GM19395 (cell line): Measurements from ENCODE around the gene ARMC12.

Experiments used
- ATAC-seq: cut with Tn5 transposase; IDR thresholded peaks from one replicate; pipeline ENCODE4 v1.9.1; 2021; ENCODE audit warnings: mild to moderate bottlenecking, moderate library complexity; ENCODE audit not compliant: unreplicated experiment

ARMC12 gene

DNA sequence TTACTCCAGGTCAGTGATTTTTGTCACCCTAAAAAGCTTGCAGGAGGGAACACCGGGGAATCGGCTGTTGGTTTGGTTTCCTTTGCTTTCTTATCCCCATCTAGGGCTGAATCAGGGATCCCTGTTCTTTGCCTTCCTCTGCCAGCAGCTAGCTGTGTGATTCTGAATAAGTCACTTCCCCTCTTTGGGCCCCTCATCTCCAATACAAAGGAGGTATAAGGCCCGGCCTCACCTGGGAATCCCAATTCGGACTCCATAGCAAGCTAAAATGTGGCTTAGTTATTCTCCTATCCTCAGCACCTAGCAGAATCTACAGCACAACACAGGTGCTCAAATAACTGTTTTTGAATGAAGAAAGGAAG, 18.5 kb upstream of the ARMC12 start:
- ATAC-seq = no peak

DNA sequence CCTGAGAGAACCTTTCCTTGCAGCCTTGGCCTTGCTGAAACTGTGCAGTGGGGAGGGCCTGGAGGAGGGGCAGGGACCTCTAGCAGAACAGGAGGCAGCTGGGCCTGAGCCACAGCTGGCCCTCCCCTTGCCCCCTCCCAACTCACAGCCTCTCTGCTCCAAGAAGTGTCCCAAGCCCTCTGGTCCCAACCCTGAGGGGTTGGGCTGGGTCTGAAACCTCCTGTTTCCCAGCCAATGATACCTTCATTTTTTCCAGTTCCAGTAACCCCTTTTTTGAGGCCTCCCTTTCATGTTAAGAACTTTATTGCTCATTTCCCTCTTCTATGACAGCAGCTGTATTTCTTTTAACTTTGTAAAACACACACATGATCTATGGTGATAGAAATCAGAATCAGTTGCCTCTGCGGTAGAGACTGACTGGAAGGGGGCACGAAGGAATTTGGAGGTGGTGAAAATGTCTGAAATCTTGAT, 17.9 kb upstream of the ARMC12 start:
- ATAC-seq = peak; percentile 32

- ATAC-seq = peak; percentile 36
Observed at GRCh38 chr6:35719404-35719829, 17.4 kb upstream of the ARMC12 start.

DNA sequence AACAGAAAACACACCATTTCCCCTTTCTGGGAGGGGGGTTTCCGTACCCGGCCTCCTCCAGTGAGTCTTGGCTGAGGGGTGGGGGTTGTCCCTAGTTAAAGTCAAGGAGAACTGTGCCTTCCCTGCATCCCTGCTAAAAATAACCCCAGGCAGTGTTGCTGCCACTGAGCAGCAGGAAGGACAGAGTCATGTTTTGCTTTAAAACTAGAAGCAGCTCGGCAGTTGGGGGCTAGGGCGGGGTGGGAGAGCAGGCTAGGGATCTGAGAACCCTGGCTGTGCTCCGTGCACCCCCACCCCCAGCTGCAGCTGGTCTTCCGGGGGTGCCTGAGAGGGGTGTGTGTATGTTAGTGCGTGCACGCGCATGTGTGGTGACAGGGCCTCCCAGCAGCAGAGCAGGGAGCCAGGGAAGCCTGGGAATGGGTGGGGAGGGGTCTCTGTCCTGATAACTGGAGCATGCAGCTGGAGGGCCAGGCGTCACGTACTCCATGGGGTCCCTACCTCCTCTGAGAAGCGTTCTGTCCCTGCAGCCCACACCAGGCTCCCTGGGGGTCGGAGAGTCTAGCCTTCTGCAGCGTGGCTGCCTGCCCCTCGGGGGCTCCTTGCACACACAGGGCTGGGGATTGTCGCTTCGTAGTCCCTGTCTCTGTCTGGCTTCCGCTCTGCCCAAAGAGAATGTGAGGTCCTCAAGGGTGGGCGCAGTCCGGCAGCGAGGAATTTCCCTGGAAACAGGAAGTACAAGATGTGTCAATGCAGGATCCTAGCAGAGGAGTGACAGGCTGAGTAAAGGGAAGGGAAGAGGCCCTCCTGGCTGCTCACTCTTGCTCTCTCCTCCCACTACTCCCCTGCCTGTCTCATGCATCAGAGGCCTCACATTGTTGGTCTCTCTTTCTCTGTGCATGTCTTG, 16.8 kb upstream of the ARMC12 start:
- peak; percentile 62 for ATAC-seq

DNA sequence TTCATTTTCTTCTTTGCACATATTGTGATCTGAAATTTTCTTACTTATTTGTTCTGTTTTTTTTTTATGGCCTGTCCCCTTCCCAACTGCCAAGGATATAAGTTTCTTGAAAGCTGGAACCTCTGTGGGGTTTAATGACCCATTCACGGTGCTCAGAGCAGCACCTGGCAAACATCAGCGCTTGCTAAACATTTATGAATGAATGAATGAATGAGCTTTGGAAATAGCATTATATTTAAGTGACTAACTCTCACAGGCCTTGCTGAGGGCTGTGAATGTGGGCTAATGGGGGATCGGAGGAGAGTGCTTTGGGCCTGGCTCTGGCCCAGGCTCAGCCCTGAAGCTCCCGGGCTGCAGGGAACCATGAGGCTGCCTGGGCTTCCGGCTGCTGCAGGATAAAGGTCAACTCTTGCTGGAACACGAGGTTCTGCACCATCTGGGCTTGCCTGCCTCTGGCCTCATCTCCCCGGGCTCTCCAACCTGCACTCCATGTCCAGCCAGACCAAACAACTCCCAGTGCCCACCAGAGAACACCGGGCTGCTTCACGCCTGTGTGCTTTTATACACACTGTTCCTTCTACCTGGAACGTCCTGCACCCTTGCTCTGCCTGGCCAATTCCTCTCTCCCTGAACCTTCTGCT, 14.6 kb upstream of the ARMC12 start:
- no peak for ATAC-seq

DNA sequence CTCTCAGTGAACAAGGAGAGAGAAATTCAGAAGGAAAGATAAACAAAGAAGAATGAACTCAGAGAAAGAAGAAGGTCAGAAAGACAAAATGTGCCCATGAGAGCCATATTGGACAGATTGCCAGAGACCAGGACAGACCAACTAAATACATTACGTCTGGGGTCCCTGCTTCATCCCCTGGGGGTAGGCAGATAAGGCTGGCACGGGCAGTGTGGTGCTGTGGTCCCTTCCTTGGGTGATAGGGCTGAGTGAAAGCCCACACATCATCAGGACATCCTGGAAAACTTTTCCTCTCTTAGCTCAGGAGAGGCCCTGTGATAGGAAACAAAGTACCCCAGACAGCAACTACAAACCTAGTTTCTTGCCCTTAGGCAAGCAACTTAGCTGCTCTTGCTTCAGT, 13.2 kb upstream of the ARMC12 start:
- ATAC-seq = no peak

- ATAC-seq = no peak
Observed at GRCh38 chr6:35724059-35724458, 12.8 kb upstream of the ARMC12 start.

DNA sequence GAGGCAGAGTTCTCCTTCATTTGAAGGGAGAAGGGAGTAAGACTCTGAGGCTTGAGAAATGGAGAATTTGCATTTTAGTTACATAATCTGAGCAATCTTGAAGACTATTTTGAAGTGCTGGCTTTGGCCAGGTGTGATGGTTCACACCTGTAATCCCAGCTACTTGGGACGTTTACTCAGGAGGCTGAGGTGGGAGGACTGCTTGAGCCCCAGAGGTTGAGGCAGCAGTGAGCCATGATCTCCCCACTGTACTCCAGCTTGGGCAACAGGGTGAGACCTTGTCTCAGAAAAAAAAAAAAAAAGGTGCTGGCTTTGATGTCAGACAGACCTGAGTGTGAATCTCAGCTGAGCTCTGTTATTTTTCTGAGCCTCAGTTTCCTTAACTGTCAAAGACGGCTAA, 12.4 kb upstream of the ARMC12 start:
- ATAC-seq = no peak

GRCh38 chr6:35725081-35725708, 11.6 kb upstream of the ARMC12 start:
- ATAC-seq = no peak

DNA sequence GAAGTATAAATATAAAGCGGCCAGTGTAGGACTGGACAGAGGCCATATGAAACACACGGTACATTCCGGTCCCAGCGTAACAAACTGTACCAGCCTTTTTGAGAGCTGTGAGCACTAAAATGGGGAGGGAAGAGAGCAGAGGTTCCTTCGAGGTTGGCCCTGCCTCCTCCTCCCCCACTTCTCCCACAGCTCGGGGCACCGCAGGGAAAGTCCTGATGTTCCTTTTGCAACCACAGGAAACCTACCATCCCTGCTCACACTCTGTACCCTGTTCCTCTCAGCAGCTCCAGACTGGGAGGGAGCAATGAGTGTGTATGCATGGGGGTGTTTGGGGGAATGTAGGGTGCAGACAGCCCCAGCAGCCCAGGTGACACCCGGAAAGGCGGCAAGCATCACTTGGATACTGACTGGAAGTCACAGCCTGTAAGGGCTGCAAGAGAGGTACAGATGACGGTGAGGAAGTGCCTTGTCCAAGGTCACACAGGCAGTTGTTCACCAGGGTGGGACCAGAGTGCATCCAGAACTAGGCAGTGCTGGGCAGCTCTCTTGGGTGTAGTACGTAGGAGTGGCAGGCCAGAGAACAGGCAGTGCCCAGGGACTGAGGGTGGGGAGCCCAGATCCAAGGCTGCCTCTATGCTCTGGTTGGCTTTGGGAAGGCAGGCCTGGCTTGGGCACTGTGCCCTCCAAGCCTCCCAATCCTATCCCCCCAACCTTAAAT, 11.0 kb upstream of the ARMC12 start:
- ATAC-seq = no peak

GRCh38 chr6:35727231-35727934, 9.4 kb upstream of the ARMC12 start:
- ATAC-seq = peak; percentile 7

GRCh38 chr6:35727935-35728682, 8.7 kb upstream of the ARMC12 start:
- ATAC-seq = peak; percentile 52

- ATAC-seq = no peak
Observed at GRCh38 chr6:35728683-35729678, 7.9 kb upstream of the ARMC12 start.

GRCh38 chr6:35729722-35730121, 7.1 kb upstream of the ARMC12 start:
- ATAC-seq = no peak

- ATAC-seq = no peak
Observed at GRCh38 chr6:35730745-35731413, 6.0 kb upstream of the ARMC12 start.

- peak; percentile 55 for ATAC-seq
Observed at GRCh38 chr6:35731414-35731735, 5.5 kb upstream of the ARMC12 start.

- peak; percentile 37 for ATAC-seq
Observed at GRCh38 chr6:35731736-35732532, 4.9 kb upstream of the ARMC12 start.
